Measurements from ENCODE around the gene MEF2D.

Gene MEF2D

DNA sequence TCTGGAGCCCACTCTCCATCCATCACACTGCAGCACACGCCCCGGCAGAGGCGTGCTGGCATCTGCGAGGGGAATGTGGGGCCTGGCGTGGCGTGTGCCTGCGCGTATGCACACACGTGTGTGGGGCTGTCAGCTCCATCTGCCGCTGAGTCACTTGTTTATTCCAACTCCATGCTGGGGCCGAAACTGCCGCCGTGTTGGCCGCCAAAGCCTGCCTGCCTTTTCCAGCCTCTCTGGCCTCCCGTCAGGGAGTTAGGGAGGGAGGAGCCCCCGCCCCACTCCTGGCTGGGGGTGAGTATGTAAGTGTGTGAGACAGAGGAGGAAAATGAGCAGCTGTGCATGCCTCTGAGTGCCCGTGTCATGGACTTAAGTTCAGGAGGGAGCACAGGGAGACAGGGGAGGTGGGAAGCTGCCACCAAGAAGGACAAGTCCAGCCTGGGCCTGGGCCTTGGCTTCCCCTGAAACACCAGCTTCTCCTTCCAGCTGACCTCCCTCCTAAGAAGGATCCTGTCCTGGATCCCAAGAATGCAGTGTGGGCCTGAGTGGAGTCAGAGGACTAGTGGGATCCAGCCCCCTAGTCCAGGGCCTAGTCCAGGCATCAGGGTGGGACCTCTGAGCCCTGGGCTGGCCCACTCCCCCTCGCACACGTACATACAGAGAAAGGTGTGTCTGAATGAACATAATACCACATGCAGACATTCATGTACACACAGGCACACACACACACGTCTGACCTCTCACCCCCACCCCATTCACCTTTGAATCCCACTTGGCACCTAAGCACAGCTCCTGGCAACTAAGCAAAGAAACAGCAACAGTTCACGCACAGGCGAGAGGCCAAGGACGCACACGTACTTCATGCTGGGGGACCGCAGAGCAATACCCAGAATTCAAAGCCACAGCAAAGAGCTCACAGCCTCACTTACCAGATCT is 24.7 kb downstream of the MEF2D start:
- TF ChIP-seq ZC3H10 (CRISPR knock-in tag; IDR thresholded peaks at IDR 0.05) (no peak), ZFP30 (CRISPR knock-in tag; IDR thresholded peaks at IDR 0.05) (no peak), ZNF565 (CRISPR knock-in tag; conservative IDR thresholded peaks at IDR 0.05; ENCODE audit: low read depth) (no peak), ESRRG (CRISPR knock-in tag; IDR thresholded peaks at IDR 0.05) (no peak), ARNTL (CRISPR knock-in tag; IDR thresholded peaks at IDR 0.05; ENCODE audit: borderline replicate concordance, low read depth) (no peak), OSR1 (CRISPR knock-in tag; IDR thresholded peaks at IDR 0.05) (no peak), TOX (CRISPR knock-in tag; IDR thresholded peaks at IDR 0.05; ENCODE audit: borderline replicate concordance) (no peak), PPARA (CRISPR knock-in tag; IDR thresholded peaks at IDR 0.05; ENCODE audit: borderline replicate concordance) (no peak)
- ATAC-seq: no peak

DNA sequence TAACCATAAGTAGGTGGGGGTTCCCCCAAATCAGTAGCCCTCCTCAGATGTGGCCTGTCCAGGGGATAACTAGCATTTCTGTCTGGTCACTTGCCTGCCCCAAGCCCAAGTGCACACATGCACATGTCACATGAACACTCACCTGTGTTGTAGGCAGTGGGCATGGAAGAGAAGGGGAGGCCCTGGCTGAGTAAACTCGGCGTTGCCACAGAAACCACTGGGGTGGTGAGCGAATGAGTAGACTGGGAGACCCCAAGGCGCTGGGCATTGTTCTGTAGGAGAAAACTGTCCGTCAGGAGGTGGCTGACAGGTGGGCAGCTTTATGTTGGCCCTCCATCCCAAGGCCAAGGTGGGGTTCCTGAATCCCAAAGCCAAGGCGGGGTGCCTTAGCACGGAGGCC is 25.6 kb downstream of the MEF2D start:
- no peak for ATAC-seq
- no peak for TF ChIP-seq RARB (CRISPR knock-in tag; IDR thresholded peaks at IDR 0.05)

DNA sequence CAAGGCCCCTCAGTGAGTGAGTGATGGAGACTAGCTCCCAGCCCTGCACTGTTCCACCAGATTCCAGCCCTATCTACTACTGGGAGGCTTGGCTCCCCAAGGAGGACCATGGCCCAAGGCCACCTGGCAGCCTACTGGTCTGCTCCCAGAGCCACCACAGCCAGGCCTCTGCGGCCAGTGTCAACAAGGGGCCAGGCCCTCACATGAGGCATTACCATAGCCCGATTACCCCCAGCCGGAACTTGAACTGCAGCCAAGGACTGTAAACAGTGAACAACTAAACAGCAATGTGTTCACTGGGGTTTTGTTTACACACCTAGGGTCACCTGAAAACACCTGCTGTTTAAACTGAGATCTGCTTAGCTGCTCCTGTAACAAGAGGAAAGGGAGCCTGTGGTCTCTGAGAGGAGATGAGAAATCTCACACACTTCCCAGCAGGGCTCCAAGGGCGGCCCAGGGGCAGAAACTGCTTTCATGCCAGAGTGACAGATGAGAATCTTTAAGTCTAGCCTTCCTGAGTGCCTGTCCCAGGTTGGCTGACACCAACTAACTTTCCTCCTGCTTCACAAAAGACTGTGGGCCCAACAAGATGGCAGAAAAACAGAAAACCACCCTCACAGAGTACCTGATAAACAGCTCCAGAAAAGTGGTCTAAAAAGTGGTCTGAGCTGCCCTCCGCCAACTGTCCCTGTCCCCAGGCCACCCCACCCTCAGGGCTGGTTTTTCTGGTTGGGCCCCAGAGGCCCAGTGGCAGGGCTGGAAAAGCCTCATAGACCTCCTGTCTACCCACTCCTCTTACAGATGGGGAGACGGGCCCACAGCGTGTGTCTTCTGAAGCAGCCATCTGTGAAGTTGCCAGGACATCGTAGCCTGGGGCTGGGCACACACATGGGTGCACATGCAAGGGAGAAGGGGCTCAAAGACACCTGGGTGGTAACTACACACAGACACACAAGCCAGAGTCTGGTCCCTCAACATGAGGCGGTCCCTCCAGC is 28.8 kb downstream of the MEF2D start:
- no peak; the same call in 2 of the 3 replicates for ATAC-seq
- TF ChIP-seq ZC3H10 (CRISPR knock-in tag; IDR thresholded peaks at IDR 0.05): no peak
- no peak for TF ChIP-seq RARB (CRISPR knock-in tag; IDR thresholded peaks at IDR 0.05)
- no peak for TF ChIP-seq ESRRG (CRISPR knock-in tag; IDR thresholded peaks at IDR 0.05)
- TF ChIP-seq OSR1 (CRISPR knock-in tag; IDR thresholded peaks at IDR 0.05): no peak
- no peak for TF ChIP-seq TCF4 (CRISPR knock-in tag; IDR thresholded peaks at IDR 0.05; ENCODE audit: borderline replicate concordance)
- no peak for TF ChIP-seq ZNF8 (CRISPR knock-in tag; IDR thresholded peaks at IDR 0.05)
- TF ChIP-seq ARNTL (CRISPR knock-in tag; IDR thresholded peaks at IDR 0.05; ENCODE audit: borderline replicate concordance, low read depth): no peak

DNA sequence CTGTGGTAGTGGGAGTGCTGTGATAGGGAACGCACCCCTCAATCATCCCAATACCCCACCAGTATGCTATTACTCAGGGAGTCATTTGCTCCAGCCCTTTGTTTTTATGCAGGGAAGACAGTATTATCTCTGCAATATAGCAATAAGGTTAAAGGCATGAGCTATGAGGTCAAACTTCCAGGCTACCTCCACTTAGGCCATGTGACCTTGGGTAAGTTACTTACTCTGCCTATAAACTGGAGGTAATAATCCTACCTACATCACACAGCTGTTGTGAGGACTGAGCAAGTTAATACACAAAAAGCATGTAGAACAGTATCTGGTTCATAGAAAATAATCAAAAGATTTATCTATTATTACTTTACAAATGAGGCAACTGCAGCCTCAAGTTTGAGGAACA is 30.1 kb downstream of the MEF2D start:
- TF ChIP-seq TCF4 (CRISPR knock-in tag; IDR thresholded peaks at IDR 0.05; ENCODE audit: borderline replicate concordance) (no peak), BACH2 (CRISPR knock-in tag; IDR thresholded peaks at IDR 0.05; ENCODE audit: borderline replicate concordance) (no peak), ESRRG (CRISPR knock-in tag; IDR thresholded peaks at IDR 0.05) (no peak), ZNF565 (CRISPR knock-in tag; conservative IDR thresholded peaks at IDR 0.05; ENCODE audit: low read depth) (no peak), SNAI2 (CRISPR knock-in tag; IDR thresholded peaks at IDR 0.05) (no peak), ZNF8 (CRISPR knock-in tag; IDR thresholded peaks at IDR 0.05) (no peak), CSDC2 (CRISPR knock-in tag; IDR thresholded peaks at IDR 0.05) (no peak), ZFP3 (CRISPR knock-in tag; IDR thresholded peaks at IDR 0.05) (no peak), ARNTL (CRISPR knock-in tag; IDR thresholded peaks at IDR 0.05; ENCODE audit: borderline replicate concordance, low read depth) (no peak), RARB (CRISPR knock-in tag; IDR thresholded peaks at IDR 0.05) (no peak), OSR1 (CRISPR knock-in tag; IDR thresholded peaks at IDR 0.05) (no peak), ISL1 (CRISPR knock-in tag; IDR thresholded peaks at IDR 0.05) (no peak), GLIS3 (CRISPR knock-in tag; IDR thresholded peaks at IDR 0.05) (no peak), ZFP30 (CRISPR knock-in tag; IDR thresholded peaks at IDR 0.05) (no peak)
- TF ChIP-seq, protein P1, sequence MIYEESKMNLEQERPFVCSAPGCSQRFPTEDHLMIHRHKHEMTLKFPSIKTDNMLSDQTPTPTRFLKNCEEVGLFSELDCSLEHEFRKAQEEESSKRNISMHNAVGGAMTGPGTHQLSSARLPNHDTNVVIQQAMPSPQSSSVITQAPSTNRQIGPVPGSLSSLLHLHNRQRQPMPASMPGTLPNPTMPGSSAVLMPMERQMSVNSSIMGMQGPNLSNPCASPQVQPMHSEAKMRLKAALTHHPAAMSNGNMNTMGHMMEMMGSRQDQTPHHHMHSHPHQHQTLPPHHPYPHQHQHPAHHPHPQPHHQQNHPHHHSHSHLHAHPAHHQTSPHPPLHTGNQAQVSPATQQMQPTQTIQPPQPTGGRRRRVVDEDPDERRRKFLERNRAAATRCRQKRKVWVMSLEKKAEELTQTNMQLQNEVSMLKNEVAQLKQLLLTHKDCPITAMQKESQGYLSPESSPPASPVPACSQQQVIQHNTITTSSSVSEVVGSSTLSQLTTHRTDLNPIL (CRISPR knock-in tag; IDR thresholded peaks at IDR 0.05; ENCODE audit: low read depth): no peak
- TF ChIP-seq, protein P2, sequence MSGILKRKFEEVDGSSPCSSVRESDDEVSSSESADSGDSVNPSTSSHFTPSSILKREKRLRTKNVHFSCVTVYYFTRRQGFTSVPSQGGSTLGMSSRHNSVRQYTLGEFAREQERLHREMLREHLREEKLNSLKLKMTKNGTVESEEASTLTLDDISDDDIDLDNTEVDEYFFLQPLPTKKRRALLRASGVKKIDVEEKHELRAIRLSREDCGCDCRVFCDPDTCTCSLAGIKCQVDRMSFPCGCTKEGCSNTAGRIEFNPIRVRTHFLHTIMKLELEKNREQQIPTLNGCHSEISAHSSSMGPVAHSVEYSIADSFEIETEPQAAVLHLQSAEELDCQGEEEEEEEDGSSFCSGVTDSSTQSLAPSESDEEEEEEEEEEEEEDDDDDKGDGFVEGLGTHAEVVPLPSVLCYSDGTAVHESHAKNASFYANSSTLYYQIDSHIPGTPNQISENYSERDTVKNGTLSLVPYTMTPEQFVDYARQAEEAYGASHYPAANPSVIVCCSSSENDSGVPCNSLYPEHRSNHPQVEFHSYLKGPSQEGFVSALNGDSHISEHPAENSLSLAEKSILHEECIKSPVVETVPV (CRISPR knock-in tag; IDR thresholded peaks at IDR 0.05): no peak
- TF ChIP-seq, protein P3, sequence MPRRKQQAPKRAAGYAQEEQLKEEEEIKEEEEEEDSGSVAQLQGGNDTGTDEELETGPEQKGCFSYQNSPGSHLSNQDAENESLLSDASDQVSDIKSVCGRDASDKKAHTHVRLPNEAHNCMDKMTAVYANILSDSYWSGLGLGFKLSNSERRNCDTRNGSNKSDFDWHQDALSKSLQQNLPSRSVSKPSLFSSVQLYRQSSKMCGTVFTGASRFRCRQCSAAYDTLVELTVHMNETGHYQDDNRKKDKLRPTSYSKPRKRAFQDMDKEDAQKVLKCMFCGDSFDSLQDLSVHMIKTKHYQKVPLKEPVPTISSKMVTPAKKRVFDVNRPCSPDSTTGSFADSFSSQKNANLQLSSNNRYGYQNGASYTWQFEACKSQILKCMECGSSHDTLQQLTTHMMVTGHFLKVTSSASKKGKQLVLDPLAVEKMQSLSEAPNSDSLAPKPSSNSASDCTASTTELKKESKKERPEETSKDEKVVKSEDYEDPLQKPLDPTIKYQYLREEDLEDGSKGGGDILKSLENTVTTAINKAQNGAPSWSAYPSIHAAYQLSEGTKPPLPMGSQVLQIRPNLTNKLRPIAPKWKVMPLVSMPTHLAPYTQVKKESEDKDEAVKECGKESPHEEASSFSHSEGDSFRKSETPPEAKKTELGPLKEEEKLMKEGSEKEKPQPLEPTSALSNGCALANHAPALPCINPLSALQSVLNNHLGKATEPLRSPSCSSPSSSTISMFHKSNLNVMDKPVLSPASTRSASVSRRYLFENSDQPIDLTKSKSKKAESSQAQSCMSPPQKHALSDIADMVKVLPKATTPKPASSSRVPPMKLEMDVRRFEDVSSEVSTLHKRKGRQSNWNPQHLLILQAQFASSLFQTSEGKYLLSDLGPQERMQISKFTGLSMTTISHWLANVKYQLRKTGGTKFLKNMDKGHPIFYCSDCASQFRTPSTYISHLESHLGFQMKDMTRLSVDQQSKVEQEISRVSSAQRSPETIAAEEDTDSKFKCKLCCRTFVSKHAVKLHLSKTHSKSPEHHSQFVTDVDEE (CRISPR knock-in tag; IDR thresholded peaks at IDR 0.05): no peak
- ATAC-seq: no peak
